Liver (tissue), 9 donors: ENCODE measurements around the gene PDE10A. TPM values are rescaled to one million over a fixed set of nuclear protein-coding genes. Genes with fewer than 3 reads are reported as not detected.

ENCODE experiments used
- DNase-seq: peaks from one replicate; pipeline ENCODE4 v3.0.0-alpha.2; 2017; ENCODE audit warnings: low spot score
- H3K27ac ChIP-seq, 2 donors: one replicate each; pipeline ENCODE4 v1.7.0; 2013; ENCODE audit warnings: inconsistent platforms in 2 of 2, low read length in 2 of 2, control low read depth in 1 of 2, low read depth in 1 of 2, mild to moderate bottlenecking in 1 of 2
- H3K27me3 ChIP-seq, 4 donors: one replicate each; pipeline versions ENCODE4 v1.6.1 to v1.7.0; 2013; ENCODE audit warnings: low read length in 3 of 4, inconsistent platforms in 1 of 4, mild to moderate bottlenecking in 1 of 4, moderate library complexity in 1 of 4; ENCODE audit not compliant: control insufficient read depth in 4 of 4, insufficient read depth in 4 of 4
- H3K36me3 ChIP-seq, 4 donors: one replicate each; pipeline versions ENCODE4 v1.6.1 to v1.7.0; 2013; ENCODE audit warnings: low read length in 3 of 4, mild to moderate bottlenecking in 3 of 4, low read depth in 1 of 4, moderate library complexity in 1 of 4; ENCODE audit not compliant: control insufficient read depth in 4 of 4, insufficient read depth in 3 of 4
- H3K4me1 ChIP-seq, 4 donors: one replicate each; pipeline versions ENCODE4 v1.6.1 to v1.7.0; 2013; ENCODE audit warnings: low read length in 3 of 4, mild to moderate bottlenecking in 3 of 4, moderate library complexity in 1 of 4; ENCODE audit not compliant: control insufficient read depth in 4 of 4, insufficient read depth in 4 of 4
- H3K4me3 ChIP-seq, 3 donors: one replicate each; pipeline versions ENCODE4 v1.6.1 to v1.7.0; 2013; ENCODE audit warnings: low read length in 3 of 3, control low read depth in 1 of 3, low read depth in 1 of 3, mild to moderate bottlenecking in 1 of 3
- H3K9ac ChIP-seq, 2 donors: one replicate each; pipeline ENCODE4 v1.7.0; 2013; ENCODE audit warnings: low read length in 2 of 2, mild to moderate bottlenecking in 2 of 2, moderate library complexity in 2 of 2, control low read depth in 1 of 2, low read depth in 1 of 2
- H3K9me3 ChIP-seq, 4 donors: one replicate each; pipeline versions ENCODE4 v1.6.1 to v1.7.0; 2013; ENCODE audit warnings: low read length in 3 of 4; ENCODE audit not compliant: control insufficient read depth in 4 of 4
- EGR1 ChIP-seq, 2 donors: IDR thresholded peaks; 2 replicates each; pipeline ENCODE4 v1.6.1; 2016 to 2018; ENCODE audit warnings: antibody characterized with exemption in 2 of 2, low read depth in 2 of 2
- FOXA1 ChIP-seq: IDR thresholded peaks from 2 replicates; pipeline ENCODE4 v1.6.1; 2016; ENCODE audit warnings: antibody characterized with exemption
- FOXA2 ChIP-seq: IDR thresholded peaks from 2 replicates; pipeline ENCODE4 v1.6.1; 2016; ENCODE audit warnings: antibody characterized with exemption
- GABPA ChIP-seq, 2 donors: IDR thresholded peaks in 1 of 2; conservative IDR thresholded peaks in 1 of 2; 2 replicates each; pipeline ENCODE4 v1.6.1; 2016; ENCODE audit warnings: antibody characterized with exemption in 2 of 2, mild to moderate bottlenecking in 1 of 2, moderate library complexity in 1 of 2
- HNF4A ChIP-seq, 2 donors: conservative IDR thresholded peaks; 2 replicates each; pipeline ENCODE4 v1.6.1; 2016; ENCODE audit warnings: antibody characterized with exemption in 2 of 2, mild to moderate bottlenecking in 2 of 2
- HNF4G ChIP-seq: IDR thresholded peaks from 2 replicates; pipeline ENCODE4 v1.6.1; 2016; ENCODE audit warnings: antibody characterized with exemption
- JUND ChIP-seq, 2 donors: IDR thresholded peaks; 2 replicates each; pipeline ENCODE4 v1.6.1; 2016; ENCODE audit warnings: antibody characterized with exemption in 2 of 2
- NR2F2 ChIP-seq: IDR thresholded peaks from 2 replicates; pipeline ENCODE4 v1.6.1; 2016; ENCODE audit warnings: antibody characterized with exemption
- RAD21 ChIP-seq, 2 donors: IDR thresholded peaks; 2 replicates each; pipeline ENCODE4 v1.6.1; 2016; ENCODE audit warnings: antibody characterized with exemption in 2 of 2, mild to moderate bottlenecking in 2 of 2
- RXRA ChIP-seq, 2 donors: IDR thresholded peaks; 2 replicates each; pipeline ENCODE4 v1.6.1; 2017 to 2018; ENCODE audit warnings: antibody characterized with exemption in 2 of 2, mild to moderate bottlenecking in 1 of 2
- SP1 ChIP-seq: IDR thresholded peaks from 2 replicates; pipeline ENCODE4 v1.6.1; 2018; ENCODE audit warnings: antibody characterized with exemption, mild to moderate bottlenecking
- TAF1 ChIP-seq: conservative IDR thresholded peaks from 2 replicates; pipeline ENCODE4 v1.6.1; 2016; ENCODE audit warnings: antibody characterized with exemption, mild to moderate bottlenecking
- YY1 ChIP-seq: IDR thresholded peaks from 2 replicates; pipeline ENCODE4 v1.6.1; 2016; ENCODE audit warnings: antibody characterized with exemption, mild to moderate bottlenecking
- WGBS: extraction: QIAGEN DNeasy Blood & Tissue Kit; methylation state at CpG from one replicate; pipeline ENCODE4 v1.1.7; 2013; 5-methylcytosine and 5-hydroxymethylcytosine counted together
- polyA plus RNA-seq, 2 donors: library from polyadenylated mRNA; stranded (reverse) in 1 of 2; unstranded in 1 of 2; fragments of 200-250 nt in 1 of 2; fragments of >200 nt in 1 of 2; fragmentation: Nextera tagmentation in 1 of 2; extraction: Ambion mirVana in 1 of 2; gene quantifications; one replicate each; pipeline versions ENCODE4 v1.2.1 to v1.2.3, GENCODE V29; 2013 to 2015
- total RNA-seq, 2 donors: library from RNA; depleted of rRNA; stranded (reverse); fragments of >200 nt; gene quantifications; one replicate each; pipeline ENCODE4 v1.2.3, GENCODE V29; 2014
- TF ChIP-seq, protein P1 (sequence below): IDR thresholded peaks from 2 replicates; pipeline ENCODE4 v1.6.1; 2016; ENCODE audit warnings: antibody characterized with exemption, mild to moderate bottlenecking
- TF ChIP-seq, protein P2 (sequence below): IDR thresholded peaks from 2 replicates; pipeline ENCODE4 v1.6.1; 2016; ENCODE audit warnings: antibody characterized with exemption
- TF ChIP-seq, protein P3 (sequence below): IDR thresholded peaks from 2 replicates; pipeline ENCODE4 v1.6.1; 2016; ENCODE audit warnings: antibody characterized with exemption
- TF ChIP-seq, protein P4 (sequence below): IDR thresholded peaks from 2 replicates; pipeline ENCODE4 v1.6.1; 2016; ENCODE audit warnings: antibody characterized with exemption
- donor health status: healthy.
- donor health status: healthy.
- donor health status: healthy.
- donor health status: healthy.
- donor health status: healthy.

The PDE10A gene
- total and polyA plus RNA-seq, 4 donors = 0.20 to 1.7 (median 0.47) TPM

DNA sequence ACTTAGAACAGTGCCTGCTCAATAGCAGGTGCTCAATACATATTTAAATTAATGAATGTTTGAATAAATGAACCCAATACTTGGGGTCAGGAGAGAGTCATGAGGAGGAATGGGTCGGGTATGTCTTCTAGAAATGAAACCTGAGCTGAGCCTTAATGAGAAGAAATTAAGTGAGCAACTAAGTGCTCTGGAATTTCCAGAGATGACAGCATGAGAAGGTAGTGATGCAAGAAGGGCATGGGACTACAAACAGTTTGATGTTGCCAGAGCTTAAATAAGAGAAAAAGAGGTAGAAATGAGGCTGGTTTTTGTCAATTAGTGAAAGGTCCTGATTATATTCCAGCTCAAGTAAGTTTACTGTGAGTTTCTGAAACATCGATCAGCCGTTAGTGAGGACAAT lies 82.9 kb downstream of the PDE10A start (continued):
- TF ChIP-seq, protein P1, sequence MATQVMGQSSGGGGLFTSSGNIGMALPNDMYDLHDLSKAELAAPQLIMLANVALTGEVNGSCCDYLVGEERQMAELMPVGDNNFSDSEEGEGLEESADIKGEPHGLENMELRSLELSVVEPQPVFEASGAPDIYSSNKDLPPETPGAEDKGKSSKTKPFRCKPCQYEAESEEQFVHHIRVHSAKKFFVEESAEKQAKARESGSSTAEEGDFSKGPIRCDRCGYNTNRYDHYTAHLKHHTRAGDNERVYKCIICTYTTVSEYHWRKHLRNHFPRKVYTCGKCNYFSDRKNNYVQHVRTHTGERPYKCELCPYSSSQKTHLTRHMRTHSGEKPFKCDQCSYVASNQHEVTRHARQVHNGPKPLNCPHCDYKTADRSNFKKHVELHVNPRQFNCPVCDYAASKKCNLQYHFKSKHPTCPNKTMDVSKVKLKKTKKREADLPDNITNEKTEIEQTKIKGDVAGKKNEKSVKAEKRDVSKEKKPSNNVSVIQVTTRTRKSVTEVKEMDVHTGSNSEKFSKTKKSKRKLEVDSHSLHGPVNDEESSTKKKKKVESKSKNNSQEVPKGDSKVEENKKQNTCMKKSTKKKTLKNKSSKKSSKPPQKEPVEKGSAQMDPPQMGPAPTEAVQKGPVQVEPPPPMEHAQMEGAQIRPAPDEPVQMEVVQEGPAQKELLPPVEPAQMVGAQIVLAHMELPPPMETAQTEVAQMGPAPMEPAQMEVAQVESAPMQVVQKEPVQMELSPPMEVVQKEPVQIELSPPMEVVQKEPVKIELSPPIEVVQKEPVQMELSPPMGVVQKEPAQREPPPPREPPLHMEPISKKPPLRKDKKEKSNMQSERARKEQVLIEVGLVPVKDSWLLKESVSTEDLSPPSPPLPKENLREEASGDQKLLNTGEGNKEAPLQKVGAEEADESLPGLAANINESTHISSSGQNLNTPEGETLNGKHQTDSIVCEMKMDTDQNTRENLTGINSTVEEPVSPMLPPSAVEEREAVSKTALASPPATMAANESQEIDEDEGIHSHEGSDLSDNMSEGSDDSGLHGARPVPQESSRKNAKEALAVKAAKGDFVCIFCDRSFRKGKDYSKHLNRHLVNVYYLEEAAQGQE = no peak
- no peak for TF ChIP-seq NR2F2
- TF ChIP-seq EGR1 (IDR thresholded peaks at IDR 0.05; ENCODE audit: low read depth in 2 of 2) = no peak

DNA sequence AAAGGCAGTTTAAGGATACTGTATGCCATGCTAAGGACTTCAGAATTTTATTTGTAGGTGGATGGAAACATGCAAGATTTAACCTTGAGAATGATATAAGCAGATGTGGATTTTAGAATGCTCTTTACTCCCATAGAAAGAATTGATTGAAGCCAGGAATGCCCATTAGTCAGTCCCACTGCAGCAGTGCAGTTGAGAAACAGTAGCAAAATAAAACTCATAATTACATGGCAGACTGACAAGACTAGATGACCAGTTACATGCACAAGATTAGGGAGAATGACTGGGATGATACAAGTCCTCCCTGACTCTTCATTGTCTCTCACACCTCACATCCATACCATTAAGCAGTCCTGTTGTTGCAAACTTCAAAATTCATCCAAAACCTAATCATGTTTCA lies 83.9 kb downstream of the PDE10A start:
- no peak for DNase-seq
- no peaks in the 10 kb centered on the region for H3K36me3 ChIP-seq
- H3K4me1 ChIP-seq = no peaks in the 10 kb centered on the region
- TF ChIP-seq, protein P1 = no peak
- no peaks in the 10 kb centered on the region for H3K9me3 ChIP-seq
- H3K4me3 ChIP-seq = no peak overlapping the region
- no peak overlapping the region for H3K27ac ChIP-seq
- H3K27me3 ChIP-seq = no peaks in the 10 kb centered on the region
- H3K9ac ChIP-seq = no peak overlapping the region

DNA sequence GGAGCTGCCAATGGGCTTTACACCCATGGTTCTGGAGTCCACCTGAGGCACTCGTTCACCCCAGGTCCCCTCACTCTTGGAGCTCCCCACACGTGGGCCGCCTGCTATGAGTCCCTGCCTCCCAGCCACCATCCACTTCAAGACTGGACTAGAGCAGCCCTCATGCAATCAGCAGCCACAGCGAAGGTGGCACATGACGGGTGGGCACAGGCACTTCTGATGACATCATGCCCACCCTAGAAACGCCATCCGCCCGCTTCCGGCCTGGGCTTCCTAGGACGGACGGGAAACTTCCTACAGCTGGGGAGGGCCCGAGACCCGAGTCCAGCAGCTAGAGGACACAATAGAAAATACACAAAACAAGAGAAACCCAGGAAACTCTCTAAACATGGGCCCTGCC lies 85.5 kb downstream of the PDE10A start:
- H3K9ac ChIP-seq = no peak overlapping the region
- H3K27ac ChIP-seq = no peak overlapping the region
- no peaks in the 10 kb centered on the region for H3K4me1 ChIP-seq
- 87% methylated on average over 13 of the region's 13 CpGs for WGBS
- H3K9me3 ChIP-seq = no peaks in the 10 kb centered on the region
- DNase-seq = no peak
- no peaks in the 10 kb centered on the region for H3K36me3 ChIP-seq
- H3K27me3 ChIP-seq = no peaks in the 10 kb centered on the region
- no peak overlapping the region for H3K4me3 ChIP-seq
- TF ChIP-seq RXRA (IDR thresholded peaks at IDR 0.05) (no peak), HNF4G (no peak), NR2F2 (no peak), RAD21 (IDR thresholded peaks at IDR 0.05) (no peak), EGR1 (IDR thresholded peaks at IDR 0.05; ENCODE audit: low read depth in 2 of 2) (no peak), TAF1 (no peak), HNF4A (conservative IDR thresholded peaks at IDR 0.05) (no peak), FOXA2 (no peak), YY1 (no peak), JUND (IDR thresholded peaks at IDR 0.05) (no peak), FOXA1 (no peak), SP1 (no peak), GABPA (IDR thresholded peaks at IDR 0.05 in 1 of 2, conservative IDR thresholded peaks at IDR 0.05 in 1 of 2) (no peak)
- TF ChIP-seq, protein P2, sequence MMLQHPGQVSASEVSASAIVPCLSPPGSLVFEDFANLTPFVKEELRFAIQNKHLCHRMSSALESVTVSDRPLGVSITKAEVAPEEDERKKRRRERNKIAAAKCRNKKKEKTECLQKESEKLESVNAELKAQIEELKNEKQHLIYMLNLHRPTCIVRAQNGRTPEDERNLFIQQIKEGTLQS = no peak
- TF ChIP-seq, protein P3, sequence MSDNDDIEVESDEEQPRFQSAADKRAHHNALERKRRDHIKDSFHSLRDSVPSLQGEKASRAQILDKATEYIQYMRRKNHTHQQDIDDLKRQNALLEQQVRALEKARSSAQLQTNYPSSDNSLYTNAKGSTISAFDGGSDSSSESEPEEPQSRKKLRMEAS = no peak
- TF ChIP-seq, protein P1 = no peak
- TF ChIP-seq, protein P4, sequence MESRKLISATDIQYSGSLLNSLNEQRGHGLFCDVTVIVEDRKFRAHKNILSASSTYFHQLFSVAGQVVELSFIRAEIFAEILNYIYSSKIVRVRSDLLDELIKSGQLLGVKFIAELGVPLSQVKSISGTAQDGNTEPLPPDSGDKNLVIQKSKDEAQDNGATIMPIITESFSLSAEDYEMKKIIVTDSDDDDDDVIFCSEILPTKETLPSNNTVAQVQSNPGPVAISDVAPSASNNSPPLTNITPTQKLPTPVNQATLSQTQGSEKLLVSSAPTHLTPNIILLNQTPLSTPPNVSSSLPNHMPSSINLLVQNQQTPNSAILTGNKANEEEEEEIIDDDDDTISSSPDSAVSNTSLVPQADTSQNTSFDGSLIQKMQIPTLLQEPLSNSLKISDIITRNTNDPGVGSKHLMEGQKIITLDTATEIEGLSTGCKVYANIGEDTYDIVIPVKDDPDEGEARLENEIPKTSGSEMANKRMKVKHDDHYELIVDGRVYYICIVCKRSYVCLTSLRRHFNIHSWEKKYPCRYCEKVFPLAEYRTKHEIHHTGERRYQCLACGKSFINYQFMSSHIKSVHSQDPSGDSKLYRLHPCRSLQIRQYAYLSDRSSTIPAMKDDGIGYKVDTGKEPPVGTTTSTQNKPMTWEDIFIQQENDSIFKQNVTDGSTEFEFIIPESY = no peak
